Stimulated activated CD8-positive, alpha-beta memory T cell treated with anti-CD3 and anti-CD28 coated beads, Interleukin-12 subunit alpha, Interleukin-12 subunit beta, amount 100 ng/mL, for 4 hours (primary cell): ENCODE data around the gene TRIML2.

Source experiments
- DNase-seq: peaks from one replicate; pipeline ENCODE4 v3.0.0-alpha.2; 2020; ENCODE audit warnings: low read depth

The TRIML2 gene, protein sequence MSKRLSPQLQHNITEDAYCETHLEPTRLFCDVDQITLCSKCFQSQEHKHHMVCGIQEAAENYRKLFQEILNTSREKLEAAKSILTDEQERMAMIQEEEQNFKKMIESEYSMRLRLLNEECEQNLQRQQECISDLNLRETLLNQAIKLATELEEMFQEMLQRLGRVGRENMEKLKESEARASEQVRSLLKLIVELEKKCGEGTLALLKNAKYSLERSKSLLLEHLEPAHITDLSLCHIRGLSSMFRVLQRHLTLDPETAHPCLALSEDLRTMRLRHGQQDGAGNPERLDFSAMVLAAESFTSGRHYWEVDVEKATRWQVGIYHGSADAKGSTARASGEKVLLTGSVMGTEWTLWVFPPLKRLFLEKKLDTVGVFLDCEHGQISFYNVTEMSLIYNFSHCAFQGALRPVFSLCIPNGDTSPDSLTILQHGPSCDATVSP

DNA sequence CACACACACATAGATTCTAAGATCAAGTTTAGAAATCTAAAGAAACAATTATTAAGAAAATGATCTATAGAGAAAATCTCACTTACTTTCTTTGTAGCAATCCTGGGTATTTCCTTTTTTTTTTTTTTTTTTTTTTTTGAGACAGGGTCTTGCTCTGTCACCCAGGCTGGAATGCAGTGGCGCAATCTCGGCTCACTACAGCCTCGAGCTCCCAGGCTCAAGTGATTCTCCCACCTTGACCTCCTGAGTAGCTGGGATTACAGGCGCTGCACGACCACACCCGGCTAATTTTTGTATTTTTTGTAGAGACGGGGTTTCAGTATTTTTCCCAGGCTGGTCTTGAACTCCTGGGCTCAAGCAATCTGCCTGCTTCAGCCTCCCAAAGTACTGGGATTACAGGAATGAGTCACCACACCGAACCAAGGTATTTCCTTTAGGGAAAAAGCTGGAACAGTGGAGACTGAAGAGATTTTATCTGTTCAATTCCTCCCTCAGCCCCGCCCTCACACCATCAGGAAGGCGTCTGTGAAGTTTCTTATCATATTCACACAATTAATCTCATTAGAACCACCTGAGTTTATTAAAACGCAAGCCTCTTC is at the start of gene TRIML2:
TSS of gene TRIML2 (minus strand) at position 447 of the 599 bp plus-strand sequence. CDS start 4,235 bp downstream, outside the sequence.
- no peak for DNase-seq

DNA sequence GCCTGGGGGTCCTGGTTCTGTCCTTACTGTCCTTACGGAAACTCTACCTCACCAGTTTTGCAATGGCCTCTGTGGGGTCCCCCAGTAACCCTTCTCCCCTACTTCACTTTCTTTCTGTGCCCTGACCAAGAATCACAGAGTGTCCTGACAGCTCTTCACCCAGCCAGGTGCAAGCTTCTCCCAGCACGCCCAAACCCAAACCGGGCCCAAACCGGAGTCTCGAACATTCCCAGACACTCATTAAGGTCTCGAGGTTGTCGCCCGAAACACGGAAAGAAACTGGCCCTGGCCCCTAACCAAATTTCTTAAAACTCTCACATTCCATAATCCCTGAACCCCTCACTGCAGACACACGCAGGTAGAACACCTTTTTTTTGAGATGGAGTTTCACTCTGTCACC is 48.9 kb upstream of the TRIML2 start:
- no peak for DNase-seq

DNA sequence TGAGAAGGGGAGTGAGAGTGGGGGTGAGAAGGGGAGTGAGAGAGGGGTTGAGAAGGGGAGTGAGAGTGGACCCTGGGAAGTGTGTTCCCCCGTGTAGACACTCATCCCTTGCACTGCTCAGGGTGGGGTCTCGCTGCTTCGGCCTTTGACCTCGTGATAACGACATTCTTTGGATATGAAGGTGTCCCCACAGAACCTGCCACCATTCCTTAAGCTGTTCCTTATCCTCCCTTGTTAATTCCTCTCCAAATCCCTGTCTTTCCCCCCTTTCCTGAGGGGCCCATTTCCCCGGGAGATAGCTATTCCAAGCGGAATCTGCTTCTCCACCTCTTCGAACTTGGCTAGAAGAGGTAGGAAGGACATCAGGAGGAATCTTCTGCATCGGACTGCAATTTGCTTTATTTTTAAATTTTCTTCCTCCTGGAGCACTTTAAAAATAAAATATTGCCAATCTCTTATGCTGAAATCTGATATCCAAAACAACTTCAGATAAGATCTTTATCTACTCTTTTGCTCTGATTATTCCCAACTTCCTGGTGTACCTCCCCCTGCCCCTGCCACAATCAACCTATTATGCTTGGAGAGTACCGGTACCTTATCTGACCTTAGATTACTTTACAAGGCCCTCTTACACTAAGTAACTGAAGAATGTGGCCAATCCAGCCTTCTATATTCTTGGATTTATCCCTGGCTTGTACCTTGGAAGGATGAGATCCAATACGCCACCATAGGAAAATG is 45.4 kb upstream of the TRIML2 start:
- DNase-seq = no peak

DNA sequence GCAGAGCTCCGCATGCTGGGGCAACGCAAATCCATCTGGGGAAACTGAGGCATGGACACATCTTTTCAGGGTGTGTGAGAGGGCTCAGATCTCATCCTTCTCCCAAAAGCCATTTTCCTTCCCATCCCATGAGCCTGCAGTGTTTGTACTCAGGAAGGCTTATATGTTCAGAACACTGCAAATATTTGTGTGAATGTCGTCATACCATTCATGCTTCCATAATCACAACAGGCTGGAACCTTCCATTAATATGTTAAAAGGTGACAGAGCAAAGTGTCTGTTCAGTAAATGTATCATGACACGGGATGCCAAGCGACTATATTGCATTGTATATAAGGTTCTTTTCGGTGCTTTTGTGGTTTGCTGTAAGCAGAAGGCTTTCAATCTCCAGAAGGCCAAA is 38.4 kb upstream of the TRIML2 start:
- DNase-seq = no peak

DNA sequence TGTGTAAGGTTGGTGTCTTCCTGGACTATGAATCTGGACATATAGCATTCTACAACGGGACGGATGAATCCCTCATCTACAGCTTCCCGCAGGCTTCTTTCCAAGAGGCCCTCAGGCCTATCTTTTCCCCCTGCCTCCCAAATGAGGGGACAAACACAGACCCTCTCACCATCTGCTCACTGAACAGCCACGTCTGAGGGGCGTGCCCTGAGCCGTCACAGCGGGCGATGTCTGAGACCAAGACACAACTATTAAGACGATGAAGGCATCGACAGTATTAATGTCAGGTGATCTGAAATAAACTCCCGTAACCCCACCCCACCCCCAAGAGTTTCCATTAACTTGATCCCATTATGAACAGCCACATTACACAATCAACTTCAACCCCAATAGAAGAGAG is 37.8 kb upstream of the TRIML2 start:
- no peak for DNase-seq

DNA sequence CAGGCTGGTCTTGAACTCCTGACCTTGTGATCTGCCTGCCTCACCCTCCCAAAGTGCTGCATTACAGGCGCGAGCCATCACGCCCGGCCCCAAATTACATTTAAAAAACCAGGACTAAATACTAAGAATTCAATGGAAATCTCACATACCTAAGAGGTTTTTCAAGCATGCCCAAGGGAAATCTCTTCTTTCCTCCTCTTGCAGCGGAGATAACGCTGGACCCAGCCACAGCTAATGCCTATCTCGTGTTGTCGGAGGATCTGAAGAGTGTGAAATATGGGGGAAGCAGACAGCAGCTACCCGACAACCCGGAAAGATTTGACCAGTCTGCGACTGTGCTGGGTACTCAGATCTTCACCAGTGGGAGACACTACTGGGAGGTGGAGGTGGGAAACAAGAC is 37.2 kb upstream of the TRIML2 start:
- DNase-seq = no peak

DNA sequence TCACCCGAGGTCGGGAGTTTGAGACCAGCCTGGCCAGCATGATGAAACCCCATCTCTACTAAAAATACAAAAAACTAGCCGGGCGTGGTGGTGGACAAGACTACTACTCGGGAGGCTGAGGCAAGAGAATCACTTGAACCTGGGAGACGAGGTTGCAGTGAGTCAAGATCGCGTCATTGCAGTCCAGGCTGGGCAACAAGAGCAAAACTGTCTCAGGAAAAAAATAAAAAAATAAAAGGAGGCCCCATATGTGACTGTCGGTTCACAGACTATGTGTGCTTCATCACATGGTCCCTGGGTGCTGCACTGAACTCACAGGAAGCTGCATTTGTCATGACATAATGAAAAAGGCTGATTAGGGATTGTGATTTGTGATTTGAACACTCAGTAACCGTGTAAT is 36.2 kb upstream of the TRIML2 start:
- no peak for DNase-seq

DNA sequence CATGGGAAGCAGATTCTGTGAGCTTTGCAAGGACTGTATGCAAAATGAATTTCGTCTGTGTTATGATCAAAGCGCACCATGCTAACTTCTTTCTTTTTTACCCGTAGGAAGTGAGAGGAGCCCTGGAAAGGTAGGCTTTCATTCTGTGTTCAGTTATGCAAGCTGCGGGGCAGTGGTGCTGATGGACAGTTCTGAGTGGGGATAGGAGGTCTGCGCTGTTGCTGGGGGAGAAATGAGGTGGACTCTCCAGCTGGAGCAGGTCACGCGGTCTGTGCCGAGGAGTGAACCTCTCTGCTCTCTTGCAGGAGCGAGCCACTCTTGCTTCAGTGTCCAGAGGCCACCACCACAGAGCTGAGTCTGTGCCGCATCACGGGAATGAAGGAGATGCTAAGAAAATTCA is 34.3 kb upstream of the TRIML2 start:
- DNase-seq = no peak

DNA sequence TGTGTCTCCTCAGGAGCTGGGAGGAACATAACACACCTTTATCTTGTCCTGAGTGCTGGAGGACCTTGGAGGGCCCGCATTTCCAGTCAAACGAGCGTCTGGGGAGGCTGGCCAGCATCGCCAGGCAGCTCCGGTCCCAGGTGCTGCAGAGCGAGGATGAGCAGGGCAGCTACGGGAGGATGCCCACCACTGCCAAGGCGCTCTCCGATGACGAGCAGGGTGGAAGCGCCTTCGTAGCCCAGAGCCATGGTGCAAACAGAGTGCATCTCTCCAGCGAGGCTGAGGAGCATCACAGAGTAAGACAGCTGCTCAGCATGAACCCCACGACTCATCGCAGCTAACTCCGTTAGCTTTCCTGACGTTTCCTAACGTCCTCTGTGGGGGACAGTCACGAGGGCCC is 30.3 kb upstream of the TRIML2 start:
- no peak for DNase-seq

DNA sequence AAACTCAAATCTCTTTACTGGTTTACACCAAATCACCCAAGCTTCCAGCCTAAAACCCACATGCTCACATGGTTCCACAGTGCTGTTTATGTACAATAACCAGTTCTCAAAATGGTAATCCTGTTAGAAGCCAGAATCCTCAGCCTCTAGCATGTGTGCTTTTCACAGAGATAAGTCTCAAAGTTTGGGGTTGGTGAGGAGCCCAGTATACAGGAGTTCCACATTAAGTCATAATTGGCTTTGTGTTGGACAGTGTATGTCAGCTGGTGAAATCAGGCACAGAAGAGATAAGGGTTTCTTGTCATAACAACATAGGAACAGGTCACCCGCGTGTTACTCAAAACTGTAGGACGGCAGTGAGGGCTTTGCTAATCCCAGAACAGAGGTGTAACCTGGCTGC is 29.7 kb upstream of the TRIML2 start, which contains the start of gene TRIML1:
TSS of gene TRIML1 (plus strand) at position 301 of the 400 bp plus-strand sequence. CDS start 118 bp downstream, outside the sequence.
- no peak for DNase-seq

DNA sequence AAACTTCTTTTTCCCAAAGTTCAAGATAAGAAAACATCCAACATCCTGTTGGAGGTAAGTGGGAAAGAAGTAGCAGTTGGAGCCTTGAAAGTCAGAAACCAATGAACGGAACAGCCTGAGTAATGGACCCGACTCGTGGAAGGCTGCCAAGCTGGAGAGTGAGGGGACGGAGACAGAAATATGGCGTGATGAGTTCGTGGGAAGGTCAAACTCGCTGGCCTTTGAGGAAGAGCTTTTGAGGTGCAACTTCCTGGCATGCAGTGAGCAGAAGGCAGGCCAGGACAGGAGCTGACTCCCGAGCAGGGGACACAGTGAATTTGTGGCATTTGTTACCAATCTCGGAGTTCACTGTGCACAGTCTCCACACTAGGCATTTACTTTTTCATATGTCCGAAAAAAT is 28.8 kb upstream of the TRIML2 start:
- no peak for DNase-seq

DNA sequence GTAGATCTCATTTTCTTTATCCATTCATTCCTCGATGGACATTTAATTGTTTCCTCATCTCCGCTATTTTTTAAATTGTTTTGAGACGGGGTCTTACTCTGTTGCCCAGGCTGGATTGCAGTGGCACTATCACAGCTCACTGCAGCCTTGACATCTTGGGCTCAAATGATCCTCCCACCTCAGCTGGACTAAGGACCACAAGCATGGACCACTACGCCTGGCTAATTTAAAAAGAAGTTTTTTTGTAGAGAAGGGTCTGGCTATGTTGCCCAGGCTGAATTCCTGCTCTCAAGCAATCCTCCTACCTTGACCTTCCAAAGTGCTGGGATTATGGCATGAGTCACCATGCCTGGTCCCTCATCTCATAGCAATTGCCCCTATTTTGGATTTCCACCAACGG is 22.8 kb upstream of the TRIML2 start:
- no peak for DNase-seq

DNA sequence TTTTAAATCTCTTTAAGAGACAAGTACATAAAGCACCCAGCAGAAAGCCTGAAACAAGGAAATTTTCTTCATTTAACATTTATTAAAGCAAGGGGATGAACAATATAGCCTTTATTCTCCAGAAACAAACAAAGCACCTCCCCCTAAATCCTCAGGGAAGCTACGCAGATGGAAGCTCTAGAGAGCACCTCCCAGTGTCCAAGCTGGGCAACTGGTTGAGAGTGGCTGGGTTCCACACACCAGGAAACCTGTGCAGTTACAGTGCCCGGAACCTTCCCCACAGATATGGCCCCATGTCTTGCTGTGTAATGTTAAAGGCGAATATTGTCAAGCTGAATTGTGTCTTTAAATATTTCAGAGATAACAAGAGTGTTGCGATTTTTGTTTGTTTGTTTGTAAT is 21.0 kb upstream of the TRIML2 start:
- no peak for DNase-seq

DNA sequence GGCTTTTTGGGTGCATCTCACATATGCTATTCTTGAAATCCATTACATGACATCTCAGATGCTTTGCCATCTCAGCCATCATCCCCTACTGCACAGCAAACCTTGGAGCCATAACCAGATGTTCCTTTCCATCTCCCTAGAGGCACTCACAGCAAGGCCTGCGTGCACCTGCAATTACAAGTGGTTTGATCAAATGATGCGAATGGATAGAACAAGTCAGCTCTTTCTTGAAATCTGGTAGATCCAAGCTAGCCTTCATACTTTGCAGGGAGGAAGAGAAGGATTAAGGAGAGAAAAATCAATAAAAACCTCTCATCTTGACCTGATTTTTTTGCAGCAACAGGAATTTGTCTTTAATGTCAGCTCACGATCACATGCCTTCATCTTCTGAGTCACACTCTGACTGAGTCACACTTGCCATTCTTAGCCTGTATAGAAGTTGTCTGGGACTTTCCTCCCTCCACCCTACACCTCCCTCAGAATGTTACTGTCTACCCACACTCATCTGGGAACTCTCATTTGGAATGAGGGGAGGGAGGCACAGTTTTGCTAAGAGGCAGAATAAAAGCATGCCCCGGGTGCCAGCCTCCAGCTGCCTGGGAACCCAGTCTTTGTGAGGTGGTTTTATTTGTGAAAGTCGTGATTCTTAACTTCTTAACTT is 17.9 kb upstream of the TRIML2 start:
- no peak for DNase-seq

DNA sequence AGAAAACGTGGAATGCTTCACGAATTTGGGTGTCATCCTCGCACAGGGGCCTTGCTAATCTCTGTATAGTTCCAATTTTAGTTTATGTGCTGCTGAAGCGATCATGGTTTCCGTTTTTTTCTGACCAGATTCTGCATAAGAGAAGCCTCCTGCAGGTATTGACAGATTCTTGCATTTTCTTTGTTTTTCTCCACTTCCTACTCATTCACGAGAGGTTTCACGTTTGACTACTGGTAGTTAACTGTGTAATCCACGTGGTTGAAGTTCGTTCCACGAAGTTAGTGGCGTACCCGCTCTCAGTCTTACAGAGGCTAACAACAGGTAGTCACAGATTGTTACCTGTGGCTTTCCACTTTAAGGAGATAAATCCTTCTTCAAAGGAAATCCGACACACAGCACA is 12.1 kb upstream of the TRIML2 start:
- DNase-seq = no peak

DNA sequence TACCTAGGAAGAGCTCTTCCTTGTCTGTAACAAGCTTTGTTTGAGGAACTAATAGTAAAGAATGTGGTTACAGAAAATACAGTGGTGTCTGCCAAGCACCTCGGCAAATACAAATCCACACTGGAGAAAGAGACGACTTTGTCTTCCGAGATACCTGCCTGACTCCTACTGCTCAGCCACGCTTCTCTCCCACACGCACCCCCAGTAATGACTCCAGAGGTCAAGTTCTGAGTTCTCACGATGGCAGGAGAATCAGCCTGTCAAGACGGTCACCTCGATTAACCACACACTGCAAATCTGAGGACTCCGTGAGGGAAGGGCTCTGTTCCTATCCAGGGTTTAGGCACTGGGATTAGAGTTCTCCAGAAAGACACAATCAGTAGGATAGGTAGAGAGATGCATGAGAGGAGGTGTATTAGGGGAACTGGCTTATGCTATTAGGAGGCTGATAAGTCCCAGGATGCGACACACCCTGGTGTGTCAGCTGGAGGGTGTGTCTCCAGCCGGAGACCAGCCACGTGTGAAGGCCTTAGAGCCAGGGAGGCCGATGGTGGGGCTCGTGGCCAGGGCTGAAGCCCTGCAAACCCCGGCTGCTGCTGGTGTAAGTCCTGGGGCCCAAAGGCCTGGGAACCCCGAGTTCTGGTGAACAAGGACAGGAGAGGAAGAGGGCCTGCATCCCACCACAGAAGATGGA is 8.4 kb upstream of the TRIML2 start:
- DNase-seq = no peak

DNA sequence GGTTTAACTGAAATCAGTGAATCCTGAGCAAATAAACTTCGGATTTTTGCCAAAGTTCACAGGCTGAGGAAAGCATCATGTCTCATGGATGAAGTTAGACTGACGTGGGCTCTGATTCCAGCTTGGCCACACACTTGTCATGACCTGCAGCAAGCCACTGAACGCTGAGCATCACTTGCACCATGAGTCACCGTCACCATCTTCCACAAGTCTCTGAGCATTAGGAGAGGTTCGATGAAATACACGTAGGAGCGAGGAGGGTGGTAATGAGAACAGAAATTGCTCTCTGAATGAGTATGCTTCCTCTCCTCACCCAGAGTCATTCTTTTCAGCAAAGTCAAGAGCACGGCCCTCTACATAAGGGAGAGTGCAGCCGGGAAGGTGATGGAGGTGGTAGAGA is 3.8 kb upstream of the TRIML2 start:
- no peak for DNase-seq

DNA sequence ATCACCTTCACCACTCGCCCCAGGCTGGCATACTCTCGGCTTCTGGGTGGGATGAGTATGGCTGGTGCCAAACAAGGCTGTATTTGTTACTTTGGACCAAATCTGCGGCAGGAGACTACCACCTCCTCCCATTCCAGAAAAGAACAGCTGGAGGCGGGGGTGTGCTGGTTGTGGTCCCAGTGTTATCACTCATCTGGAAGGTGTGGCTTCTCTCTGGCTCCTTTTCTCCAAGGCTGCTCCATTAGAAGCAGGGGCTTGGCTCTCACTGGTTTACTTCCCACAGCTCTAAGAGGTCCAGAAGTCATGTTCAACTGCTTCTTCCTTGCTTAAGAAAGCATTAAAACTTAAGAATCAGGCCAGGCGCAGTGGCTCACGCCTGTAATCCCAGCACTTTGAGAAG is 2.6 kb upstream of the TRIML2 start:
- no peak for DNase-seq

DNA sequence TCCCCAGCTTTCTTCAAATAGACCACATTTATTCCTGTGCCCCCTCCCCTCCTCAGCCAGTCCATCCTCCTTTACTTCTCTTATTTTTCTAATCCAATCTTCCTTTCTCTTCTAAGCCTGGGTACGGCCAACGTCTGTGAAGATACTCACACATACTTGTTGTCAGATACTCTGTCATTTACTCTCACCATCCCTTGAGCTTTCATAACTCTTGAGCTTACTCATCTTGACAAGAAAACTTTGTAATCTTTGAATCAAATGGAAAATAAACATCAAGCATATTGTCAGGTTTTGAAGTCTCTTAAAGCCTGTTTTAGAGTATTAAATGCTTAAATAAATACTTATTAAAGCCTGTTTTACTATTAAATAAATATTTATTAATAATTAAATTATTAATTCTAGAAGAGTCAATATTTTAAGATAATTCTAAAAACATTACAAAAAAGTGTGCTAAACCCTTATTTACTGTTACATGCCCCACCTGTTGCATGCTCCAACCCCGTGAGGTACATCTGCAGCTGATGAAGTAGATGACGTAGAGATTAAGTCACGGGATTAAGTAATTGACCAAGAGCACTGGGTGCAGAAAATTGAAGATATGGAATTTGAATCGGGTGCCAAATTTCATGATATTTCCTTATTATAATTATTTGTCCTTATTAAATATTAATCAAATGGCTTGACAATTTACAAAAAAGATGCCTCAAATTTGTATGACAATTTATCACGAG is 1.5 kb upstream of the TRIML2 start:
- no peak for DNase-seq

DNA sequence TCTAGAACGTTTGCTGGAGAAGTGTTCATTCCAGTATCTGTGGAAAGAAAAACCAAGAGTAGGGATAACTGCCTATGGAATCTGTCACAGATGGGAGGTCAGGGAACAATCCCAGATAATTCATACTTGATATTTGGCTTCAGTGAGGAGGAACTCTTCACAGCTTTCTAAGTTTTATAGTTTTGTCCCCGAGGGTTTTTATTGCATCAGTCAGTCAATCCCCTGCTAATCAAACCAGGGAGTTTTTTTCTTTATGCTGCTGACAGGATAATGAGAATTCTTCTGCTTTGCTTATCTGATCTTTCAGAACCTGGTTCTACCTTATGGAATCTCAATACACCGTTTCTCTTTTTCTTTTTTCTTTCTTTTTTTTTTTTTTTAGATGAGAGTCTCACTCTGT is 633 bp upstream of the TRIML2 start:
- no peak for DNase-seq
